ENCODE measurements around the gene CCT5. TPM values are rescaled to one million over a fixed set of nuclear protein-coding genes. Genes with fewer than 3 reads are reported as not detected.

The CCT5 gene
- total RNA-seq, 2 donors from 2014 or later: 179 to 218 TPM

DNA sequence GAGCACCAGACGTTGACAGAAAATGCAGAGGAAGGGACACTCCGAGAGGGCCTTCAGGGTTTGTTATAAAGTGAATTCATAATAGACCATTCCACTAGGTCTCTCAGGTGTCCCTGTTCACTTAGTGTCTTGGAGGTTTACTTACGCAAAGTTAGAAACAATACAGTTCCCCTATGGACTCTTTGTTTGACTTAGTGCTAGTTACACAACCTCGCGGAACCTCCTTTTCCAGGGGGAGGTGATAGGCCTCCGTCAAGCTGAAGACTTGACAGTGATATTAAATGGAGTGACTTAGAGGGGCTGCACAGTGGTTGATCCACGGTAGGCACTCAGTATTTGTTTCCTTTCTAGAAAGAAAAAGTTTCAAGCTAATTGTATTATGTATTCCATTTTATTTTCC lies 1.3 kb downstream of the CCT5 start:
- DNase-seq (no peak), ATAC-seq (replicated peaks in 1 of 2) (no peak)
- Mint-ChIP-seq H3K27me3 (ENCODE audit: low read depth) (no peaks in the 10 kb centered on the region), H3K36me3 (ENCODE audit: insufficient read depth in 2 of 2) (peaks cover 5 to 32% of the 10 kb centered on the region in 2 donors), H3K27ac (peak overlapping the region; percentile 77), H3K9me3 (no peaks in the 10 kb centered on the region), H3K4me1 (ENCODE audit: low read depth) (peaks cover 75% of the 10 kb centered on the region), H3K4me3 (peak overlapping the region; percentile 90 to 91)

DNA sequence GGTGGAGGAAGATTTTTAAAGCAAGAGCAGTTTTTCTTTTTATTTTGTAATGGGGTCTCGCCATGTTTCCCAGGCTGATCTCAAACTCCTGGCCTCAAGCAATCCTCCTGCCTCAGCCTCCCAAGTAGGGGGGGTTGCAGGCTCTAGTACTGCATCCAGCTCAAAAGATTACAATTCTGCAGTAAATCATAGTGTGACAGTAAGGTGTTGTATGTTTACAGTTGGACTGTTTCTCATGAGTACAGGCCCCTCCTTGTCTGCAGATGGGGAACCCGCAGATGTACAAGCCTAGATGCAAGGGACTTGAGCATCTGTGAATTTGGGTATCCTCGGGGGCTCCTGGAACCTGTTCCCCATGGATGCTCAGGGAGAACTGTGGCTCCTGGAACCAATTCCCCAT lies 3.3 kb downstream of the CCT5 start:
- Mint-ChIP-seq H3K27me3 (ENCODE audit: low read depth) (no peaks in the 10 kb centered on the region), H3K4me3 (peak overlapping the region; percentile 47 to 51), H3K4me1 (ENCODE audit: low read depth) (peaks cover 74% of the 10 kb centered on the region), H3K36me3 (ENCODE audit: insufficient read depth in 2 of 2) (peaks cover 10 to 44% of the 10 kb centered on the region in 2 donors), H3K9me3 (no peaks in the 10 kb centered on the region), H3K27ac (peak overlapping the region; percentile 48)
- DNase-seq: no peak
- ATAC-seq (replicated peaks in 1 of 2): no peak

DNA sequence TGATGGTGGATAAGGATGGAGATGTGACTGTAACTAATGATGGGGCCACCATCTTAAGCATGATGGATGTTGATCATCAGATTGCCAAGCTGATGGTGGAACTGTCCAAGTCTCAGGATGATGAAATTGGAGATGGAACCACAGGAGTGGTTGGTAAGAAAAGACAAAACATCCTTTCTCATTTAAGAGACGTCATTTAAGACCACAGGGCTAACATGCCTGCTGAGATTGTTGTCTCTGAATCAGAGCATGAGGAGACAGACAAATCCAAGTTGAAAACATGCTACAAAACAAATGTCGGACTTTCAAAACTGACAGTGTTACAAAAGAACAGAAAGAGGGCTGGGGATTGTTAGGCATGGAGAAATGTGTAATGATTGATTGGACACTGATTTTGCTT lies 4.6 kb downstream of the CCT5 start:
- Mint-ChIP-seq H3K4me3 (peak overlapping the region in 1 of 2 donors; percentile 48), H3K9me3 (no peaks in the 10 kb centered on the region), H3K36me3 (ENCODE audit: insufficient read depth in 2 of 2) (peaks cover 10 to 51% of the 10 kb centered on the region in 2 donors), H3K4me1 (ENCODE audit: low read depth) (peaks cover 71% of the 10 kb centered on the region), H3K27me3 (ENCODE audit: low read depth) (no peaks in the 10 kb centered on the region), H3K27ac (peak overlapping the region; percentile 95)
- ATAC-seq (replicated peaks in 1 of 2) (no peak), DNase-seq (no peak)

DNA sequence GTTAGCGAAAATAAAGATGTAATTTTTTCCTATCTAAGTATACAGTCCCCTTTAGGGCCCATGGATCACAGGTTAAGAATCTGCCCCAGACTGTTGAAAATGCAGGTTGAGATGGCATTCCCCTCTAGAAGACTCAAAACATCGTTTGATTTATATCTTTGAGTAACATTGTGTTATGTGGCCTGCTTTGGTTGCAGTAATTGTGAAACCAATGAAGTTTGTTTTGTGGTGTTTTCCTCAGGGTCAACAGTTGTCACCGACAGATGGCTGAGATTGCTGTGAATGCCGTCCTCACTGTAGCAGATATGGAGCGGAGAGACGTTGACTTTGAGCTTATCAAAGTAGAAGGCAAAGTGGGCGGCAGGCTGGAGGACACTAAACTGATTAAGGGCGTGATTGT lies 7.8 kb downstream of the CCT5 start:
- Mint-ChIP-seq H3K4me1 (ENCODE audit: low read depth) (peaks cover 62% of the 10 kb centered on the region), H3K27me3 (ENCODE audit: low read depth) (no peaks in the 10 kb centered on the region), H3K27ac (peak overlapping the region; percentile 54), H3K4me3 (peak overlapping the region in 1 of 2 donors; percentile 41), H3K9me3 (no peaks in the 10 kb centered on the region), H3K36me3 (ENCODE audit: insufficient read depth in 2 of 2) (peaks cover 7 to 53% of the 10 kb centered on the region in 2 donors)
- DNase-seq (peak in 1 of 2 donors; percentile 10), ATAC-seq (replicated peaks in 1 of 2) (peak; percentile 79 to 90)

DNA sequence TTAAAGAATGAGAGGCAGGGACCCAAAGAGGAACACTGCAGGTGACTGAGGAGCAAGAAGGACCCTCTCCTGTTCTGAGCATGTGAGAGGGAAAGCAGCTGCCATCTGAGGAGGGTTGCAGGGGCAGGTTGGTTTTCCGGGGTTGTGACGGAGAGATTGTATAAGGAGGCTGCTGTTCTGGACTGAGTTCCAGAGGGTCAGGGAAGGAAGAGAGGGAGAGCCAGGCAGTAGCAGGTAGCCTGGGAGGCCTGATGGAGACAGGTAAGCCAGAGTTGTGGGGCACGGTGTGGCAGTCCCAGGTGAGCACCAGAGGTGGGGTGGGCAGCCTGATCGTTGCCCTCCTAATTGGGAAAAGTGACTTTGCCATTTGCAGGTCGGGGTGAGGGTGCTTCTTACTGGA lies 9.8 kb downstream of the CCT5 start:
- peak overlapping the region; percentile 66 for H3K27ac Mint-ChIP-seq
- H3K27me3 Mint-ChIP-seq (ENCODE audit: low read depth): no peaks in the 10 kb centered on the region
- H3K4me1 Mint-ChIP-seq (ENCODE audit: low read depth): peaks cover 42% of the 10 kb centered on the region
- peaks cover 9 to 47% of the 10 kb centered on the region in 2 donors for H3K36me3 Mint-ChIP-seq (ENCODE audit: insufficient read depth in 2 of 2)
- no peaks in the 10 kb centered on the region for H3K9me3 Mint-ChIP-seq
- no peak overlapping the region for H3K4me3 Mint-ChIP-seq
- DNase-seq: no peak
- no peak for ATAC-seq (replicated peaks in 1 of 2)

DNA sequence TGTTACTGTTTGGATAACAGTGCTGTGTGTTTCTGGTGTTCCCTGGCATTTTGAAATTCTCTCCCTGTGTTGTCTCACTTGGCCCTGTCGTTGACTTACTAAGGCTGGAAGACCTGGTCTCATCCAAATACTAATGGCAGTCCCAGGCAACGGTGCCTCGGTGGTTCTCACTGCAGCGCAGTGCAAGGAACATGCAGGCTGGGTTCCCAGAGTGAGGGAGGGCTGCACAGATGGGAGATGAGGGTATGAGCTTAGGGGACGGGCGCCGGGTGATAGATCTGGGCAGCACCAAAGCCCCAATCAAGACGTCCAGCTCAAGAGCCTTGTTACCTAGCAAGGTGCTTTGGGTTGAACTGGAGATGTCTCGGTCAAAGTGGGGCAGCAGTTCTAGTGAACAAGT lies 11.0 kb downstream of the CCT5 start:
- peaks cover 32% of the 10 kb centered on the region for H3K4me1 Mint-ChIP-seq (ENCODE audit: low read depth)
- no peak for ATAC-seq (replicated peaks in 1 of 2)
- H3K36me3 Mint-ChIP-seq (ENCODE audit: insufficient read depth in 2 of 2): peaks cover 9 to 39% of the 10 kb centered on the region in 2 donors
- no peak overlapping the region for H3K27ac Mint-ChIP-seq
- no peaks in the 10 kb centered on the region for H3K27me3 Mint-ChIP-seq (ENCODE audit: low read depth)
- no peak for DNase-seq
- H3K9me3 Mint-ChIP-seq: no peaks in the 10 kb centered on the region
- H3K4me3 Mint-ChIP-seq: no peak overlapping the region

DNA sequence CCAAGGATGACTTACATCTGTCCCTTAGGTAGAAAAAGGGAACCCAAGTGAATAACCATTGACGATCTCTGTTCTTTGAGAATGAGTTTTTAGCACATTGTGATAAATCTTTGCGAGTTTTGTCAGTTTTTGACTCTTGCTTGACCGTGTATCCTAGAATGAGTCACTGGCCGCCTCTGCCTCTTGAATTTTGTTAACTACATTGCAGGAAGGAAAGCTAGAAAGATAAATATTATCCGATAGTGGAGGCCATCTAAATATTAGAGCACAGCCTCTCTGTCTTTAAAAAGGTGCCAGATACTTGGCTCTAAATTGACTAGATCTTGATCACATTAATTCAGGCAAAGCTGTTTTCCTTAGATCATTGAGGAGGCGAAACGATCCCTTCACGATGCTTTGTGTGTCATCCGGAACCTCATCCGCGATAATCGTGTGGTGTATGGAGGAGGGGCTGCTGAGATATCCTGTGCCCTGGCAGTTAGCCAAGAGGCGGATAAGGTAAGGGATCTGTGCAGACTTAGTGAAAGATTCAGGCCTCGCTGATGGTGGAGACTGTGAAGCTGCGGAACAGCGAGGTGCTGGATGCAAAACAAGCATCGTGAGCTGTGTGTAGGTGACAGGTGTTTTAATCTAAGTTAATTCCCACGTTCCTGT lies 12.2 kb downstream of the CCT5 start:
- H3K4me3 Mint-ChIP-seq: no peak overlapping the region
- H3K27me3 Mint-ChIP-seq (ENCODE audit: low read depth): no peaks in the 10 kb centered on the region
- peaks cover 9 to 34% of the 10 kb centered on the region in 2 donors for H3K36me3 Mint-ChIP-seq (ENCODE audit: insufficient read depth in 2 of 2)
- H3K27ac Mint-ChIP-seq: no peak overlapping the region
- DNase-seq (no peak), ATAC-seq (replicated peaks in 1 of 2) (no peak)
- H3K9me3 Mint-ChIP-seq: no peaks in the 10 kb centered on the region
- peaks cover 28% of the 10 kb centered on the region for H3K4me1 Mint-ChIP-seq (ENCODE audit: low read depth)

DNA sequence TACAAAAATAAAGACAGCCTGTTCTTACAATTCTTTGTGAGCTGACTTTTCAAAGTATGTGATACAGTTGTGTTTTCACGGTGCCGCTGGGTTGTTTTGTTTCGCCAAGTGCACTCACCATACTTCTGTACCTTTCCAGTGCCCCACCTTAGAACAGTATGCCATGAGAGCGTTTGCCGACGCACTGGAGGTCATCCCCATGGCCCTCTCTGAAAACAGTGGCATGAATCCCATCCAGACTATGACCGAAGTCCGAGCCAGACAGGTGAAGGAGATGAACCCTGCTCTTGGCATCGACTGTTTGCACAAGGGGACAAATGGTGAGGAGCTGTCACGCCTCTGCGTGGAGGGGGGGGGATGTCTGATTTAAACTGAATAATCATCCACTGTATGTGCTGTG lies 12.9 kb downstream of the CCT5 start:
- no peak overlapping the region for H3K27ac Mint-ChIP-seq

DNA sequence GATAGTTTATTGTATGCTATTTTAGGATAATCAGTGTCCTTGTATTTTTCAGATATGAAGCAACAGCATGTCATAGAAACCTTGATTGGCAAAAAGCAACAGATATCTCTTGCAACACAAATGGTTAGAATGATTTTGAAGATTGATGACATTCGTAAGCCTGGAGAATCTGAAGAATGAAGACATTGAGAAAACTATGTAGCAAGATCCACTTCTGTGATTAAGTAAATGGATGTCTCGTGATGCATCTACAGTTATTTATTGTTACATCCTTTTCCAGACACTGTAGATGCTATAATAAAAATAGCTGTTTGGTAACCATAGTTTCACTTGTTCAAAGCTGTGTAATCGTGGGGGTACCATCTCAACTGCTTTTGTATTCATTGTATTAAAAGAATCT lies 14.5 kb downstream of the CCT5 start:
- Mint-ChIP-seq H3K27me3 (ENCODE audit: low read depth) (no peaks in the 10 kb centered on the region), H3K4me1 (ENCODE audit: low read depth) (peaks cover 17% of the 10 kb centered on the region), H3K9me3 (no peaks in the 10 kb centered on the region), H3K36me3 (ENCODE audit: insufficient read depth in 2 of 2) (peaks cover 4 to 18% of the 10 kb centered on the region in 2 donors), H3K4me3 (no peak overlapping the region), H3K27ac (peak overlapping the region; percentile 35)
- DNase-seq: no peak
- no peak for ATAC-seq (replicated peaks in 1 of 2)

More for the DNA sequence above, 12.9 kb downstream of the CCT5 start:
- peaks cover 7 to 27% of the 10 kb centered on the region in 2 donors for H3K36me3 Mint-ChIP-seq (ENCODE audit: insufficient read depth in 2 of 2)
- DNase-seq: no peak
- no peaks in the 10 kb centered on the region for H3K9me3 Mint-ChIP-seq
- ATAC-seq (replicated peaks in 1 of 2): no peak
- H3K27me3 Mint-ChIP-seq (ENCODE audit: low read depth): no peaks in the 10 kb centered on the region
- peaks cover 24% of the 10 kb centered on the region for H3K4me1 Mint-ChIP-seq (ENCODE audit: low read depth)
- no peak overlapping the region for H3K4me3 Mint-ChIP-seq

DNA sequence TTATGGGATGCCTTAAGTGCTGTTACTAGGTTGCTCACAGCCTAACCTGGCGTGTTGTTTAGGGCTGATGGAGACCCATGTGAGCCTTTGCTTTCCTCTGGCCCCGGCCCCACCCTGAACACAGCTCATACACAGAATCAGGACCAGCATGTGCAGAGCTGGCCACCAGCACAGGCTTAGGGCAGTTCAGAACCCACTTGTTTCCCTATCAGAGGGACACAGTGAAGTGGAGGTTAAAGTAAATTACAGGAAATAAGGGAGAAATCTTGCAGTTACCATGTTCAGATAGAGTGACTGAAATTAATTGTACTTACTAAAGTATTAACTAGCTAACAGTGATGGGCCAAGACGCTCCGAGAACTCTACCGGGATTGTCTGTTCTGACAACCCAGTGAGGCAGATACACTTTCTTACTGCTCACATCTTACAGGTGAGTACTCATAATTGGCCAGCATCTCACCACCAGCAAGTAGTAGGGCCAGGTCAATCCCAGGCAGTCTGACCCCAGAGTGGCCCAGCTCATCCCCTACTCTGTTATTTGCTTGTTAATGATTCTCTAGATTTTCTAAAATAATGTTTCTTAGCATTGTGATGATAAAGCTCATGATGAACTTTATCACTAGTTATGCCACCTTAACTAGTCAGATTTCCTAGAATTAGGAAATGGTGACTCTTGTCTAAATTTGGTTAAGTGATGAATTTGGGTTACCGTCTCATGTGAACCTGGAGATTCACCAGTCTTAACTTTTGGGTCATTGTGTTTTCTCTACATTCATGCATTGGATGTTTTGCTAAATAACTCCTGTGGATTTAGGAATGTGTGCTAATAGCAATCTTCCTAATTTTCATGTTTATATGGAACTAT lies 15.4 kb downstream of the CCT5 start:
- Mint-ChIP-seq H3K36me3 (ENCODE audit: insufficient read depth in 2 of 2) (peaks cover 4 to 13% of the 10 kb centered on the region in 2 donors), H3K9me3 (no peaks in the 10 kb centered on the region), H3K4me3 (no peak overlapping the region), H3K27me3 (ENCODE audit: low read depth) (no peaks in the 10 kb centered on the region), H3K27ac (peak overlapping the region; percentile 35), H3K4me1 (ENCODE audit: low read depth) (peaks cover 13% of the 10 kb centered on the region)
- ATAC-seq (replicated peaks in 1 of 2) (no peak), DNase-seq (no peak)

DNA sequence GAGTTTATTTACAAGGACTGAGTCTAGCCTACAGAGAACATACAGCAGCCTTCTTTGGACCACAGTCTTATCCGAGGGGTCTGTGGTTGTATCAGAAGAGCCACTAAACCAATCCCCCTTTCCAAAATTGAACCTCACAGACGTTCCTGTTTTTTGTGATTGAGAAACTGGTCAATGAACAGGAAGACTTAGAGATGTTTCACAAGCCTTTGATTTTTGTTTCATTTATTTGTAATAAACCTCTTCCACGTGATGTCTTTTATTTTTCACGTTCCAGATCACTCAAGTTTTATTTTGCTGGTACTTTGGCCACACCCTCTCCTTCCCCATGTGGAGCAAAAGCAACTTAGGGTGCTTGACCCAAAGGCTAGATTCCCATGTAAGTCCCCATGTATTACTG lies 16.1 kb downstream of the CCT5 start:
- Mint-ChIP-seq H3K9me3 (no peaks in the 10 kb centered on the region), H3K27ac (no peak overlapping the region), H3K4me1 (ENCODE audit: low read depth) (peaks cover 13% of the 10 kb centered on the region), H3K27me3 (ENCODE audit: low read depth) (no peaks in the 10 kb centered on the region), H3K4me3 (no peak overlapping the region), H3K36me3 (ENCODE audit: insufficient read depth in 2 of 2) (peaks cover 4 to 13% of the 10 kb centered on the region in 2 donors)
- DNase-seq (no peak), ATAC-seq (replicated peaks in 1 of 2) (no peak)

DNA sequence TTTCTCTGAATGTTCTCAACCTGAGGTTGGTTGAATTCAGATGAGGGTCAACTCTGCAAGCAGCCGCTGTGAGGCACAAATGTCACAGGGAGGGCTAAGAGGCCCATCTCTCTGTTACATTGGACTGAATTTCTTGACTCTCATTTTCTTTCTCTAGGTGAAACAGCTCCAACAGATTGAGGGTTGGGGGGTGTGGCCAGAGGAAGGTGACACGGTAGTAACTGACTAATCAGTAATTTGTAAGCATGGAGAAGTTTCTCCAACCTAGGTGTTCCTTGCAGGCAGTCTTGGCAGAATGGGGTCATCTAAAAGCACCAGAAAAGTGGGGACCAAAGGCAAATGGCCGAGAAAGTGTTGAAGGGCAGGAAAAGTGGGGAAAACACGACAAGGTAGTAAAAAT lies 16.8 kb downstream of the CCT5 start:
- H3K4me1 Mint-ChIP-seq (ENCODE audit: low read depth): peaks cover 13% of the 10 kb centered on the region
- ATAC-seq (replicated peaks in 1 of 2) (no peak), DNase-seq (no peak)
- H3K27ac Mint-ChIP-seq: no peak overlapping the region
- peaks cover 3% of the 10 kb centered on the region for H3K27me3 Mint-ChIP-seq (ENCODE audit: low read depth)
- H3K4me3 Mint-ChIP-seq: no peak overlapping the region
- peaks cover 4 to 13% of the 10 kb centered on the region in 2 donors for H3K36me3 Mint-ChIP-seq (ENCODE audit: insufficient read depth in 2 of 2)
- no peaks in the 10 kb centered on the region for H3K9me3 Mint-ChIP-seq

DNA sequence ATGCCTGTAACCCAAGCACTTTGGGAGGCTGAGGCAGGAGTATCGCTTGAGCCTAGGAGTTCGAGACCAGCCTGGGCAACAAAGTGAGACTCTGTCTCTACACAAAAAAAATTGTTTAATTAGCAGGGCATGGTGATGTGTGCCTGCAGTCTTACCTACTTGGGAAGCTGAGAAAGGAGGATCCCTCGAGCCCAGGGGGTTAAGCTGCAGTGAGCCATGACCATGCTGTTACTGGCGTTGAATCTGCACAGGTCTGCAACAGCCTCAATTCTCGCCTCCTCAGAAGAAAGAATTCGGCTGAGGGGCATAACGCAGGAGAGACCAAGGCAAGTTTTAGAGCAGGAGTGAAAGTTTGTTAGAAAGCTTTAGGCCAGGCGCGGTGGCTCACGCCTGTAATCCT lies 18.0 kb downstream of the CCT5 start:
- ATAC-seq (replicated peaks in 1 of 2) (no peak), DNase-seq (no peak)
- Mint-ChIP-seq H3K27me3 (ENCODE audit: low read depth) (peaks cover 14% of the 10 kb centered on the region), H3K27ac (no peak overlapping the region), H3K4me3 (no peak overlapping the region), H3K9me3 (no peaks in the 10 kb centered on the region), H3K4me1 (ENCODE audit: low read depth) (peaks cover 6% of the 10 kb centered on the region), H3K36me3 (ENCODE audit: insufficient read depth in 2 of 2) (peaks cover 2 to 7% of the 10 kb centered on the region in 2 donors)

Measured in activated T-cell treated with anti-CD3 and anti-CD28 coated beads, Interleukin-2, amount 50 U/mL, for 72 hours (primary cell).